HCT116 (cell line): Measurements from ENCODE around the gene FOXN3. TPM values are rescaled to one million over a fixed set of nuclear protein-coding genes. Genes with fewer than 3 reads are reported as not detected.

Experiments
- ATAC-seq: fragments of 200-7000 bp; cut with Tn5 transposase; 2 replicates; pipeline ENCODE4 v1.9.1; 2020; ENCODE audit warnings: mild to moderate bottlenecking, moderate library complexity
- BruUV-seq: library from RNA; stranded (reverse); fragments of 400-500 nt; replicated peaks from 2 replicates; lab custom pipeline; 2021; lab: Mats Ljungman, UMichigan
- CTCF ChIA-PET: fragments of 300-600 bp; sonication (Branson Sonifier 250); formaldehyde crosslinking; loops from one replicate; lab custom pipeline; 2021; ENCODE audit warnings: antibody characterized with exemption; lab: Charles Lee
- POLR2A ChIA-PET: fragments of 300-600, 350-600 bp; sonication (Branson Sonifier 250); formaldehyde crosslinking; loops from one replicate; lab custom pipeline; 2021; ENCODE audit warnings: antibody characterized with exemption; lab: Charles Lee
- RAD21 ChIA-PET, 2 experiments: fragments of 300-600 bp; sonication (Branson Sonifier 250); formaldehyde crosslinking; loops; one replicate each; lab custom pipeline; 2023; ENCODE audit warnings: low total read pairs in 2 of 2; ENCODE audit not compliant: uncharacterized antibody in 2 of 2, unreplicated experiment in 2 of 2, low non-redundant PET in 1 of 2; lab: Charles Lee
- DNase-seq: peaks from one replicate; pipeline ENCODE4 v3.0.0-alpha.2; 2010; ENCODE audit warnings: low read depth, low spot score
- H2AFZ ChIP-seq: fragments of 200-600 bp; shearing (Covaris generic), sonication (generic); 2 replicates; pipeline ENCODE4 v1.6.1; 2017; ENCODE audit warnings: low read depth, mixed run types, mixed read lengths, antibody characterized with exemption, low read length; ENCODE audit not compliant: poor library complexity, severe bottlenecking
- H3K27ac ChIP-seq: 2 replicates; pipeline ENCODE4 v1.5.1; 2012; ENCODE audit warnings: low read depth, low read length
- H3K27me3 ChIP-seq: fragments of 200-600 bp; sonication (generic); 2 replicates; pipeline ENCODE4 v1.6.1; 2016; ENCODE audit warnings: mixed run types, low read length, mixed read lengths; ENCODE audit not compliant: insufficient read depth
- H3K36me3 ChIP-seq, 2 experiments: fragments of 200-500 bp in 1 of 2; fragments of 200-600 bp in 1 of 2; sonication (Bioruptor generic) in 1 of 2; sonication (generic) in 1 of 2; 2 replicates each; pipeline versions ENCODE4 v1.5.1 to v1.6.1; 2014 to 2016; ENCODE audit warnings: low read length in 2 of 2, inconsistent platforms in 1 of 2, mixed read lengths in 1 of 2, mixed run types in 1 of 2; ENCODE audit not compliant: insufficient read depth in 2 of 2, control insufficient read depth in 1 of 2
- H3K4me1 ChIP-seq, 2 experiments: fragments of 200-600 bp in 1 of 2; sonication (generic) in 1 of 2; 2 replicates each; pipeline versions ENCODE4 v1.5.1 to v1.6.1; 2012 to 2017; ENCODE audit warnings: low read length in 2 of 2, inconsistent platforms in 1 of 2, mild to moderate bottlenecking in 1 of 2, mixed read lengths in 1 of 2, mixed run types in 1 of 2, moderate library complexity in 1 of 2; ENCODE audit not compliant: insufficient read depth in 2 of 2, control insufficient read depth in 1 of 2
- H3K4me2 ChIP-seq: fragments of 200-600 bp; sonication (generic); 2 replicates; pipeline ENCODE4 v1.6.1; 2017; ENCODE audit warnings: mixed run types, low read length, mixed read lengths
- H3K4me3 ChIP-seq, 2 experiments: fragments of 200-600 bp in 1 of 2; sonication (generic) in 1 of 2; replicated peaks in 1 of 2; 2 replicates each; pipeline ENCODE4 v1.5.1; 2011 to 2016; ENCODE audit warnings: low read length in 2 of 2, control low read depth in 1 of 2, low read depth in 1 of 2, mild to moderate bottlenecking in 1 of 2, mixed read lengths in 1 of 2, mixed run types in 1 of 2
- H3K79me2 ChIP-seq: fragments of 200-600 bp; sonication (generic); 2 replicates; pipeline ENCODE4 v1.6.1; 2017; ENCODE audit warnings: mild to moderate bottlenecking, mixed run types, low read length, moderate library complexity, mixed read lengths; ENCODE audit not compliant: insufficient read depth
- H3K9ac ChIP-seq: fragments of 200-600 bp; sonication (generic); 2 replicates; pipeline ENCODE4 v1.6.1; 2016; ENCODE audit warnings: low read length, mixed read lengths
- H3K9me2 ChIP-seq: fragments of 200-600 bp; sonication (generic), shearing (Covaris generic); 2 replicates; pipeline ENCODE4 v1.6.1; 2017; ENCODE audit warnings: mixed run types, mild to moderate bottlenecking, moderate library complexity; ENCODE audit not compliant: insufficient read depth
- H3K9me3 ChIP-seq, 2 experiments: fragments of 200-500 bp in 1 of 2; fragments of 200-600 bp in 1 of 2; sonication (Bioruptor generic) in 1 of 2; sonication (generic) in 1 of 2; 2 replicates each; pipeline ENCODE4 v1.6.1; 2014 to 2017; ENCODE audit warnings: low read length in 2 of 2, mixed read lengths in 2 of 2, inconsistent platforms in 1 of 2, low read depth in 1 of 2, mild to moderate bottlenecking in 1 of 2, mixed run types in 1 of 2, moderate library complexity in 1 of 2; ENCODE audit not compliant: control insufficient read depth in 1 of 2, insufficient read depth in 1 of 2
- H4K20me1 ChIP-seq: fragments of 200-600 bp; sonication (generic), shearing (Covaris generic); 2 replicates; pipeline ENCODE4 v1.6.1; 2017; ENCODE audit warnings: mixed run types, mild to moderate bottlenecking, moderate library complexity; ENCODE audit not compliant: insufficient read depth
- CEBPB ChIP-seq: IDR thresholded peaks from 2 replicates; pipeline ENCODE4 v1.6.1; 2012; ENCODE audit warnings: low read depth
- EGR1 ChIP-seq: IDR thresholded peaks from 2 replicates; pipeline ENCODE4 v1.6.1; 2012; ENCODE audit warnings: low read depth
- FOSL1 ChIP-seq: IDR thresholded peaks from 2 replicates; pipeline ENCODE4 v1.6.1; 2012; ENCODE audit warnings: low read depth
- JUND ChIP-seq: IDR thresholded peaks from 2 replicates; pipeline ENCODE4 v1.6.1; 2012
- POLR2AphosphoS5 ChIP-seq: IDR thresholded peaks from 2 replicates; pipeline ENCODE4 v1.6.1; 2011; ENCODE audit warnings: mild to moderate bottlenecking, low read depth, low read length, moderate library complexity
- RAD21 ChIP-seq: IDR thresholded peaks from 2 replicates; pipeline ENCODE4 v1.6.1; 2012; ENCODE audit warnings: low read depth, mild to moderate bottlenecking
- SP1 ChIP-seq: IDR thresholded peaks from 2 replicates; pipeline ENCODE4 v1.6.1; 2012; ENCODE audit warnings: low read depth
- SRF ChIP-seq: IDR thresholded peaks from 2 replicates; pipeline ENCODE4 v1.6.1; 2012; ENCODE audit warnings: low read depth
- intact Hi-C: fragments of 100-400 bp; cut with micrococcal nuclease; formaldehyde crosslinking; loops from 2 replicates; pipeline ENCODE4 v1.10.0; 2022
- total RNA-seq: library from RNA; stranded (reverse); gene quantifications from one replicate; pipeline ENCODE4 v1.2.1, GENCODE V29; 2021; ENCODE audit not compliant: unreplicated experiment
- TF ChIP-seq, protein P1 (sequence below): IDR thresholded peaks from 2 replicates; pipeline ENCODE4 v1.6.1; 2011; ENCODE audit warnings: mild to moderate bottlenecking, low read length, moderate library complexity; ENCODE audit not compliant: insufficient replicate concordance; ENCODE audit errors: extremely low read depth
- TF ChIP-seq, protein P2 (sequence below): IDR thresholded peaks from 2 replicates; pipeline ENCODE4 v1.6.1; 2012

Gene FOXN3
- total RNA-seq, 1 experiment from 2014 or later = 20.0 TPM

DNA sequence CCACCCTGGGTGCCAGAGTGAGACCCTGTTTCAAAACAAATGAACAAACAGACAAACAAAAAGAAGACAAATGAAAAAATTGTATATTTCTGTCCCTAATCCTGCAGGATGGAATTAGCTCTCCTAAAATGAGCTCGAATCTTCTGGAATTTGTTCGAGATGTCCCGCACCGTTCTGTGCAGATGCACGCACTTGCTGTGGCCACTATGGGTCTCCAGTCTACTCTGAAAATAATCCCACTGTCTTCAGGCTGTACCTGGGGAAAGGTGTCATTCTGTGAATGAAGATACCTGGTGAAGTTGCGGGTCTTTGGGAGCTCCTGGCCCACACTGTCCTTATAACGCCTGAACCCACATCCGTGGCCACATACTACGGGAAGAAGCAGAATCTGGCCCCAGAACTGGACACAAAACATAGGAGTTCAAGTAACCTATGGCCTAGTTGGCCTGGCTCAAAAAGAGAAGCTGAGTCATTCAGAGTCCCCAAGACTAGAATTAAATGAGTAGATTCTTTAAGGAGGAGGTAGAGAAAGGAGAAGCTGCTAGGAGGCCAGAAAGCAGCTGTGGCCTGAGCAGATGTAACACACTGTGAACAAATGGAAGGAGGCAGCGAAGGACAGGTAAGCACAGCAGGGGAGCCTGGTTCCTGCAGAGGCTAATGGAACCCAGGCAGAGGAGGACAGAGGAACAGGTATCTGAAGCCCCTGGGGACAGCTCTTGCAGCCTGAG, 108.6 kb downstream of the FOXN3 start:
- ATAC-seq (peak; percentile 55; the same call in 1 of the 2 replicates), DNase-seq (no peak)
- H3K9me2 ChIP-seq = no peaks in the 10 kb centered on the region
- peaks cover 18 to 28% of the 10 kb centered on the region in 2 experiments for H3K4me1 ChIP-seq
- TF ChIP-seq RAD21 = peak; percentile 15; the same call in 1 of the 2 replicates
- TF ChIP-seq, protein P1, sequence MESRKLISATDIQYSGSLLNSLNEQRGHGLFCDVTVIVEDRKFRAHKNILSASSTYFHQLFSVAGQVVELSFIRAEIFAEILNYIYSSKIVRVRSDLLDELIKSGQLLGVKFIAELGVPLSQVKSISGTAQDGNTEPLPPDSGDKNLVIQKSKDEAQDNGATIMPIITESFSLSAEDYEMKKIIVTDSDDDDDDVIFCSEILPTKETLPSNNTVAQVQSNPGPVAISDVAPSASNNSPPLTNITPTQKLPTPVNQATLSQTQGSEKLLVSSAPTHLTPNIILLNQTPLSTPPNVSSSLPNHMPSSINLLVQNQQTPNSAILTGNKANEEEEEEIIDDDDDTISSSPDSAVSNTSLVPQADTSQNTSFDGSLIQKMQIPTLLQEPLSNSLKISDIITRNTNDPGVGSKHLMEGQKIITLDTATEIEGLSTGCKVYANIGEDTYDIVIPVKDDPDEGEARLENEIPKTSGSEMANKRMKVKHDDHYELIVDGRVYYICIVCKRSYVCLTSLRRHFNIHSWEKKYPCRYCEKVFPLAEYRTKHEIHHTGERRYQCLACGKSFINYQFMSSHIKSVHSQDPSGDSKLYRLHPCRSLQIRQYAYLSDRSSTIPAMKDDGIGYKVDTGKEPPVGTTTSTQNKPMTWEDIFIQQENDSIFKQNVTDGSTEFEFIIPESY = no peak
- H3K36me3 ChIP-seq = no peaks in the 10 kb centered on the region
- ChIA-PET POLR2A (no interaction called here), RAD21 (no interaction called here), CTCF (no interaction called here)
- no peaks in the 10 kb centered on the region for H3K9me3 ChIP-seq
- H2AFZ ChIP-seq = no peak overlapping the region
- no TSS peak for BruUV-seq
- H3K79me2 ChIP-seq = no peaks in the 10 kb centered on the region
- H4K20me1 ChIP-seq = no peaks in the 10 kb centered on the region
- intact Hi-C loops = no loop called here
- H3K9ac ChIP-seq = no peak overlapping the region
- no peaks in the 10 kb centered on the region for H3K27me3 ChIP-seq
- H3K4me3 ChIP-seq = no peak overlapping the region
- no peak overlapping the region for H3K4me2 ChIP-seq
- no peak overlapping the region for H3K27ac ChIP-seq

GRCh38 chr14:89307409-89307808, 109.6 kb downstream of the FOXN3 start:
- CTCF ChIA-PET = no interaction called here

More at GRCh38 chr14:89307409-89307808, 109.6 kb downstream of the FOXN3 start:
- no peaks in the 10 kb centered on the region for H3K9me2 ChIP-seq
- H3K4me1 ChIP-seq = peaks cover 28 to 38% of the 10 kb centered on the region in 2 experiments
- no peak overlapping the region for H3K4me3 ChIP-seq
- RAD21 ChIA-PET = no interaction called here
- no peak overlapping the region for H2AFZ ChIP-seq
- intact Hi-C loops = no loop called here
- DNase-seq = no peak
- no peaks in the 10 kb centered on the region for H4K20me1 ChIP-seq
- POLR2A ChIA-PET = no interaction called here
- H3K79me2 ChIP-seq = no peaks in the 10 kb centered on the region
- H3K4me2 ChIP-seq = no peak overlapping the region
- no peak overlapping the region for H3K9ac ChIP-seq
- H3K27me3 ChIP-seq = no peaks in the 10 kb centered on the region
- no peaks in the 10 kb centered on the region for H3K9me3 ChIP-seq
- no peak overlapping the region for H3K27ac ChIP-seq
- BruUV-seq = no TSS peak
- TF ChIP-seq POLR2AphosphoS5 (no peak), SP1 (no peak), JUND (no peak), EGR1 (no peak), SRF (no peak), CEBPB (no peak), FOSL1 (no peak)
- TF ChIP-seq, protein P2, sequence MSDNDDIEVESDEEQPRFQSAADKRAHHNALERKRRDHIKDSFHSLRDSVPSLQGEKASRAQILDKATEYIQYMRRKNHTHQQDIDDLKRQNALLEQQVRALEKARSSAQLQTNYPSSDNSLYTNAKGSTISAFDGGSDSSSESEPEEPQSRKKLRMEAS = no peak
- H3K36me3 ChIP-seq = no peaks in the 10 kb centered on the region
- no peak for ATAC-seq
